Ascending aorta (tissue), 2 donors: ENCODE data around the gene ASB8. TPM values are rescaled to one million over a fixed set of nuclear protein-coding genes. Genes with fewer than 3 reads are reported as not detected.

Experiments used
- DNase-seq, 2 donors: peaks; one replicate each; pipeline ENCODE4 v3.0.0-alpha.2; 2019; ENCODE audit warnings: low spot score in 2 of 2
- H3K27ac ChIP-seq, 2 donors: fragments of 200-600 bp; sonication (generic); one replicate each; pipeline ENCODE4 v1.5.1; 2016 to 2017; ENCODE audit warnings: mild to moderate bottlenecking in 1 of 2
- H3K27me3 ChIP-seq: fragments of 200-600 bp; sonication (generic); one replicate; pipeline ENCODE4 v1.5.1; 2017
- H3K36me3 ChIP-seq, 2 donors: fragments of 200-600 bp; sonication (generic); one replicate each; pipeline ENCODE4 v1.5.1; 2016
- H3K4me1 ChIP-seq, 2 donors: fragments of 200-600 bp; sonication (generic); one replicate each; pipeline ENCODE4 v1.5.1; 2016 to 2017; ENCODE audit warnings: mild to moderate bottlenecking in 1 of 2
- H3K4me3 ChIP-seq, 2 donors: fragments of 200-600 bp; sonication (generic); one replicate each; pipeline ENCODE4 v1.5.1; 2016 to 2017; ENCODE audit warnings: mild to moderate bottlenecking in 1 of 2
- H3K9me3 ChIP-seq, 2 donors: fragments of 200-600 bp; sonication (generic); one replicate each; pipeline ENCODE4 v1.5.1; 2016
- CTCF ChIP-seq, 3 experiments: fragments of 200-600 bp in 2 of 3; fragments of 450-650 bp in 1 of 3; sonication (generic) in 2 of 3; IDR thresholded peaks; one replicate each; pipeline ENCODE4 v1.5.1; 2016 to 2019; ENCODE audit warnings: antibody characterized with exemption in 3 of 3, mild to moderate bottlenecking in 1 of 3, moderate library complexity in 1 of 3
- intact Hi-C: fragments of 100-400 bp; cut with DNase I; formaldehyde crosslinking; loops from one replicate; pipeline ENCODE4 v1.15.1; 2023
- total RNA-seq: library from RNA; depleted of rRNA; stranded (reverse); fragments of >200 nt; gene quantifications from one replicate; pipeline ENCODE4 v1.1.0, GENCODE V29; 2016

The ASB8 gene
- total RNA-seq, 1 donor from 2014 or later, result 23.7 TPM

GRCh38 chr12:48151103-48151771 is 6.1 kb downstream of the ASB8 start:
- intact Hi-C loops, result loop anchor here (10.0 kb wide), 1 partner anchor 146 kb away; the partner anchor contains the start of gene COL2A1
- TF ChIP-seq CTCF (IDR thresholded peaks at IDR 0.05), result no peak
- peaks cover 40 to 64% of the 10 kb centered on the region in 2 donors for H3K36me3 ChIP-seq
- no peak overlapping the region for H3K4me3 ChIP-seq
- H3K27ac ChIP-seq, result no peak overlapping the region
- H3K9me3 ChIP-seq, result no peaks in the 10 kb centered on the region
- DNase-seq, result no peak
- H3K4me1 ChIP-seq, result peaks cover 0 to 4% of the 10 kb centered on the region in 2 donors
- H3K27me3 ChIP-seq, result no peaks in the 10 kb centered on the region

- intact Hi-C loops, result no loop called here
- no peak for TF ChIP-seq CTCF (IDR thresholded peaks at IDR 0.05)
- H3K27me3 ChIP-seq, result no peaks in the 10 kb centered on the region
- H3K4me3 ChIP-seq, result no peak overlapping the region
- no peaks in the 10 kb centered on the region for H3K9me3 ChIP-seq
- no peak overlapping the region for H3K27ac ChIP-seq
- peaks cover 75 to 92% of the 10 kb centered on the region in 2 donors for H3K36me3 ChIP-seq
- no peak for DNase-seq
- H3K4me1 ChIP-seq, result no peaks in the 10 kb centered on the region
Measured at GRCh38 chr12:48145981-48146380, 11.3 kb downstream of the ASB8 start.

GRCh38 chr12:48143898-48144297 is 13.4 kb downstream of the ASB8 start:
- no peak for DNase-seq
- no peaks in the 10 kb centered on the region for H3K9me3 ChIP-seq
- H3K27me3 ChIP-seq, result no peaks in the 10 kb centered on the region
- H3K36me3 ChIP-seq, result peaks cover 73 to 89% of the 10 kb centered on the region in 2 donors
- H3K4me3 ChIP-seq, result no peak overlapping the region
- H3K27ac ChIP-seq, result no peak overlapping the region
- H3K4me1 ChIP-seq, result no peaks in the 10 kb centered on the region
- intact Hi-C loops, result no loop called here
- TF ChIP-seq CTCF (IDR thresholded peaks at IDR 0.05), result no peak

- Histone ChIP-seq H3K27me3 (no peaks in the 10 kb centered on the region), H3K9me3 (no peaks in the 10 kb centered on the region), H3K36me3 (peaks cover 68 to 89% of the 10 kb centered on the region in 2 donors), H3K4me1 (no peaks in the 10 kb centered on the region), H3K27ac (no peak overlapping the region), H3K4me3 (no peak overlapping the region)
- intact Hi-C loops, result no loop called here
- no peak for DNase-seq
- no peak for TF ChIP-seq CTCF (IDR thresholded peaks at IDR 0.05)
Measured at GRCh38 chr12:48142818-48143674, 14.3 kb downstream of the ASB8 start.

GRCh38 chr12:48135027-48135426 is 22.3 kb downstream of the ASB8 start:
- H3K4me1 ChIP-seq, result no peaks in the 10 kb centered on the region
- no peak overlapping the region for H3K27ac ChIP-seq
- TF ChIP-seq CTCF (IDR thresholded peaks at IDR 0.05), result no peak
- no peaks in the 10 kb centered on the region for H3K9me3 ChIP-seq
- peaks cover 68 to 96% of the 10 kb centered on the region in 2 donors for H3K36me3 ChIP-seq
- intact Hi-C loops, result no loop called here
- no peaks in the 10 kb centered on the region for H3K27me3 ChIP-seq
- no peak for DNase-seq
- no peak overlapping the region for H3K4me3 ChIP-seq
